Thyroid gland (tissue), 4 donors: ENCODE data around the gene SEMA6B. TPM values are rescaled to one million over a fixed set of nuclear protein-coding genes. Genes with fewer than 3 reads are reported as not detected.
A peak's percentile ranks its signal among the peaks of the same experiment; 100 is the strongest.

Experiments used
- DNase-seq, 2 donors: peaks; one replicate each; pipeline ENCODE4 v3.0.0-alpha.2; 2019
- H3K27ac ChIP-seq, 3 donors: fragments of 200-600 bp; sonication (generic); 1 replicate in 2 of 3; 2 replicates in 1 of 3; pipeline ENCODE4 v1.5.1; 2016 to 2019; ENCODE audit warnings: mild to moderate bottlenecking in 1 of 3, moderate library complexity in 1 of 3
- H3K27me3 ChIP-seq: fragments of 200-600 bp; sonication (generic); one replicate; pipeline ENCODE4 v1.5.1; 2019
- H3K36me3 ChIP-seq, 2 donors: fragments of 200-600 bp; sonication (generic); one replicate each; pipeline ENCODE4 v1.5.1; 2016 to 2019
- H3K4me1 ChIP-seq, 2 donors: fragments of 200-600 bp; sonication (generic); one replicate each; pipeline ENCODE4 v1.5.1; 2017 to 2019
- H3K4me3 ChIP-seq, 3 donors: fragments of 200-600 bp; sonication (generic); replicated peaks in 1 of 3; 1 replicate in 2 of 3; 2 replicates in 1 of 3; pipeline ENCODE4 v1.5.1; 2016; ENCODE audit warnings: mild to moderate bottlenecking in 1 of 3
- H3K9me3 ChIP-seq: fragments of 200-600 bp; sonication (generic); one replicate; pipeline ENCODE4 v1.5.1; 2017
- POLR2A ChIP-seq, 2 donors: fragments of 450-650 bp; IDR thresholded peaks; one replicate each; pipeline ENCODE4 v1.6.1; 2017; ENCODE audit warnings: antibody characterized with exemption in 2 of 2, mild to moderate bottlenecking in 2 of 2, moderate library complexity in 1 of 2
- WGBS, 2 donors: methylation state at CpG; one replicate each; pipeline ENCODE4 v1.1.5; 2017; 5-methylcytosine and 5-hydroxymethylcytosine counted together
- intact Hi-C: fragments of 100-400 bp; cut with DNase I; formaldehyde crosslinking; loops from one replicate; pipeline ENCODE4 v1.15.1; 2023
- total RNA-seq, 4 donors: library from RNA; depleted of rRNA; stranded (reverse); fragments of >200 nt; gene quantifications; one replicate each; pipeline ENCODE4 v1.2.3, GENCODE V29; 2016
- TF ChIP-seq, protein P1 (sequence below), 6 experiments: fragments of 200-600 bp in 3 of 6; fragments of 450-650 bp in 3 of 6; sonication (generic) in 3 of 6; IDR thresholded peaks; one replicate each; pipeline ENCODE4 v1.5.1; 2016 to 2019; ENCODE audit warnings: antibody characterized with exemption in 6 of 6, mild to moderate bottlenecking in 2 of 6, inconsistent platforms in 1 of 6, moderate library complexity in 1 of 6

The SEMA6B gene, protein sequence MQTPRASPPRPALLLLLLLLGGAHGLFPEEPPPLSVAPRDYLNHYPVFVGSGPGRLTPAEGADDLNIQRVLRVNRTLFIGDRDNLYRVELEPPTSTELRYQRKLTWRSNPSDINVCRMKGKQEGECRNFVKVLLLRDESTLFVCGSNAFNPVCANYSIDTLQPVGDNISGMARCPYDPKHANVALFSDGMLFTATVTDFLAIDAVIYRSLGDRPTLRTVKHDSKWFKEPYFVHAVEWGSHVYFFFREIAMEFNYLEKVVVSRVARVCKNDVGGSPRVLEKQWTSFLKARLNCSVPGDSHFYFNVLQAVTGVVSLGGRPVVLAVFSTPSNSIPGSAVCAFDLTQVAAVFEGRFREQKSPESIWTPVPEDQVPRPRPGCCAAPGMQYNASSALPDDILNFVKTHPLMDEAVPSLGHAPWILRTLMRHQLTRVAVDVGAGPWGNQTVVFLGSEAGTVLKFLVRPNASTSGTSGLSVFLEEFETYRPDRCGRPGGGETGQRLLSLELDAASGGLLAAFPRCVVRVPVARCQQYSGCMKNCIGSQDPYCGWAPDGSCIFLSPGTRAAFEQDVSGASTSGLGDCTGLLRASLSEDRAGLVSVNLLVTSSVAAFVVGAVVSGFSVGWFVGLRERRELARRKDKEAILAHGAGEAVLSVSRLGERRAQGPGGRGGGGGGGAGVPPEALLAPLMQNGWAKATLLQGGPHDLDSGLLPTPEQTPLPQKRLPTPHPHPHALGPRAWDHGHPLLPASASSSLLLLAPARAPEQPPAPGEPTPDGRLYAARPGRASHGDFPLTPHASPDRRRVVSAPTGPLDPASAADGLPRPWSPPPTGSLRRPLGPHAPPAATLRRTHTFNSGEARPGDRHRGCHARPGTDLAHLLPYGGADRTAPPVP
- total RNA-seq = 1 to 10 TPM; 1.2 to 9.1 (median 4.2) TPM

DNA sequence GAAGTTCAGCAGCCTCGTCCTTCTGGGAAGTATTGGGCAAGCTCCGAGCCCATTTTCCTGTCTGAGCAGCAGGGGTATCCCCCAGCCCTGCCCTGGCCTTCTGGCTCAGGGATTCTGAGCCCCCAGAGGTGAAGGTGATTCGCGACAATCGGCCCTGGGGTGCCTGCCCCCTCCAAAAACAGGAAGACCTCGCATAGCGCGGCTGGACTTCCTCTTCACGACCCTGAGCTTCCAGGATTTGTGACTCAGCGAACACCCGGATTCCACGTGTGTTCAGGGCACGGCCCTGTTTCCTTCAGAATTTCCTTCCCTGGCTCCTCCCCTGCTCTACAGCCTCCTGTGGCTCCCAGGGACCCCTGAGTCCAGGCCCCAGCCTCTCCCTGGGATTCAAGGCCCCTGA lies at the start of gene SEMA6B:
TSS of gene SEMA6B (minus strand) at position 116 of the 400 bp plus-strand sequence. CDS start 1,227 bp downstream, outside the sequence.
- no peaks in the 10 kb centered on the region for H3K27me3 ChIP-seq
- peak within 1 kb of the TSS in 2 of 3 donors; percentile 55 to 58 for H3K27ac ChIP-seq

DNA sequence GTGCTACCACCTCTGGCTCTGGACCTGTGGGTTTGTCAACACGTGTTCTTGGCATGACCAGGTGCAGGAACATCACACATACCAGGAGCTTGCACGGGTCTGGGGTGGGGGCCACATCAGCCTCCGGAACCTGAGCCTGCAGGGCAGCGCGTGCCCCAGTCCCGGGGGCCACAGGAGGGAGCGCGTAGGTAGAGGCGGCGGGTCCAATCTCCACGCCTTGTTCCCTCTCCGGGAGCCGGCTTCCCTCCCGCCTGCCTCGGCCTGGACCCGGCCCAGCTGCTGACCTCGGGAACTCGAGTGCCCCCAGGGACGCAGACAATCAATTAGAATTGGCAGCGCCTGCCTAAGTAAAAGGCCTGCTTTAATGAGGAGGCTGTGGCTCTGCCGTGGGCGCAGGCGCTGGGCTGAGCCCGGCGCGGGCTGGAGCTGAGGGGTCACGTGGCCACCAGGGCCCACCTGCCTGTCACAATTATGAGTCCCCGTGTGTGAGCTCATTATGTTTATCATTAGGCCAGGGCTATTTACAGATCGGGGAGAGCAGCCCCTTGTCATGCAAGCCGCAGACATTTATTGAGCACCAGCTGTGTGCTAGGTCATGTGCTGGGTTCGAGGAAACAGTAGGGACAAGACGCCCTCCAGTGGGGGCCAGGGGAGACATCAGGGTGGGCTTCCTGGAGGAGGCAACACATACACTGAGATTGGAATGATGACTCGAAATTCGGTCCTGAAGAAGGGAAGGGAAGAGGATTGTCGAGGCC lies 47.6 kb upstream of the SEMA6B start:
- Histone ChIP-seq H3K9me3 (no peaks in the 10 kb centered on the region), H3K27me3 (no peaks in the 10 kb centered on the region), H3K4me3 (no peak overlapping the region), H3K4me1 (peaks cover 3 to 21% of the 10 kb centered on the region in 2 donors), H3K27ac (no peak overlapping the region), H3K36me3 (no peaks in the 10 kb centered on the region)
- TF ChIP-seq POLR2A (IDR thresholded peaks at IDR 0.05) = no peak
- TF ChIP-seq, protein P1, sequence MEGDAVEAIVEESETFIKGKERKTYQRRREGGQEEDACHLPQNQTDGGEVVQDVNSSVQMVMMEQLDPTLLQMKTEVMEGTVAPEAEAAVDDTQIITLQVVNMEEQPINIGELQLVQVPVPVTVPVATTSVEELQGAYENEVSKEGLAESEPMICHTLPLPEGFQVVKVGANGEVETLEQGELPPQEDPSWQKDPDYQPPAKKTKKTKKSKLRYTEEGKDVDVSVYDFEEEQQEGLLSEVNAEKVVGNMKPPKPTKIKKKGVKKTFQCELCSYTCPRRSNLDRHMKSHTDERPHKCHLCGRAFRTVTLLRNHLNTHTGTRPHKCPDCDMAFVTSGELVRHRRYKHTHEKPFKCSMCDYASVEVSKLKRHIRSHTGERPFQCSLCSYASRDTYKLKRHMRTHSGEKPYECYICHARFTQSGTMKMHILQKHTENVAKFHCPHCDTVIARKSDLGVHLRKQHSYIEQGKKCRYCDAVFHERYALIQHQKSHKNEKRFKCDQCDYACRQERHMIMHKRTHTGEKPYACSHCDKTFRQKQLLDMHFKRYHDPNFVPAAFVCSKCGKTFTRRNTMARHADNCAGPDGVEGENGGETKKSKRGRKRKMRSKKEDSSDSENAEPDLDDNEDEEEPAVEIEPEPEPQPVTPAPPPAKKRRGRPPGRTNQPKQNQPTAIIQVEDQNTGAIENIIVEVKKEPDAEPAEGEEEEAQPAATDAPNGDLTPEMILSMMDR (IDR thresholded peaks at IDR 0.05) = no peak
- 16 to 77% methylated on average over 5 to 30 of the region's 35 CpGs for WGBS, 2 donors
- intact Hi-C loops = no loop called here
- DNase-seq = peak; percentile 66 to 73

More for the DNA sequence above, at the start of gene SEMA6B:
- 73 to 83% methylated on average over 13 of the region's 13 CpGs for WGBS, 2 donors
- TF ChIP-seq POLR2A (IDR thresholded peaks at IDR 0.05) = no peak
- TF ChIP-seq, protein P1 (IDR thresholded peaks at IDR 0.05) = no peak
- Histone ChIP-seq H3K4me3 (no peak within 1 kb of the TSS), H3K4me1 (no peaks in the 10 kb centered on the region), H3K9me3 (no peaks in the 10 kb centered on the region), H3K36me3 (no peaks in the 10 kb centered on the region)
- peak; percentile 17 to 18 for DNase-seq
- intact Hi-C loops = loop anchor here (5.0 kb wide), 1 partner anchor 78 kb away; the partner anchor contains the start of gene TNFAIP8L1

DNA sequence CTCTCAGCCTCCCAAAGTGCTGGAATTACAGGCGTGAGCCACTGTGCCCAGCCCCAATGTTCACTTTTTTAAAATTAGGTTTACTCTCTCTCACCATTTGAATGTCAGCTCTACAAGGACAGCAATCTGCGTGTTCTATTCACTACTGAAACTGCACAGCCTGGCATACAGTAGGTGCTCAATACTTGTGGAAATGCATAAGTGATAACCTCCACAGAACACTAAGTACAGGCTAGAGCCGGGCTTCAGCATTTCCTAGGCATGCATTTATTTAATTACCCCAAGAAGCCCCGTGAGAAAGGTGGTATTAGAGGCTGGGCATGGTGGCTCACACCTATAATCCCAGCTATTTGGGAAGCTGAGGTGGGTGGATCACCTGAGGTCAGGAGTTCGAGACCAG lies 46.7 kb upstream of the SEMA6B start:
- no peak overlapping the region for H3K27ac ChIP-seq
- WGBS, 2 donors = 79 to 81% methylated on average over 5 of the region's 5 CpGs
- no peaks in the 10 kb centered on the region for H3K9me3 ChIP-seq
- peaks cover 3 to 21% of the 10 kb centered on the region in 2 donors for H3K4me1 ChIP-seq
- no peak for DNase-seq
- TF ChIP-seq, protein P1 (IDR thresholded peaks at IDR 0.05) = no peak
- no peak for TF ChIP-seq POLR2A (IDR thresholded peaks at IDR 0.05)
- no peaks in the 10 kb centered on the region for H3K36me3 ChIP-seq
- intact Hi-C loops = no loop called here
- no peak overlapping the region for H3K4me3 ChIP-seq
- H3K27me3 ChIP-seq = no peaks in the 10 kb centered on the region

DNA sequence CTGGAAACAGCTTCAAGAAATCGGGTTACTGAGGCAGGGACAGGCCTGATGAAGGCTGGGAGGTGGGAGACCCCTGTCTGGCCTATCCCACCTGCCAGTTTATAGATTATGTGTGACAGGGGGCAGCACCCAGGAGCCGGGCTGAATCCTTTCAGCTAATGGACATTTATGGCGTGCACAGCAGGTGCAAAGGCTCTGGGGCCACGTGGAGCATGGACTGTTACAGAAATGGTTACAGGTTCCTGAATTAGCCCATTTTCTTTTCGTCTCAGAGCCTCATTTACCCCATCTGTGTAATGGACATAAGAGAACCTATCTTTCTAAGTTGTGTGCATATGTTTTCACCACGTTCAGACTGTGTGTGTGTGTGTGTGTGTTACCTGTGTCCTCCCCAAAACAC lies 45.4 kb upstream of the SEMA6B start:
- no peaks in the 10 kb centered on the region for H3K27me3 ChIP-seq
- H3K4me1 ChIP-seq = peaks cover 3 to 15% of the 10 kb centered on the region in 2 donors
- H3K36me3 ChIP-seq = no peaks in the 10 kb centered on the region
- DNase-seq = no peak
- no peak overlapping the region for H3K4me3 ChIP-seq
- intact Hi-C loops = no loop called here
- no peaks in the 10 kb centered on the region for H3K9me3 ChIP-seq
- TF ChIP-seq POLR2A (IDR thresholded peaks at IDR 0.05) = no peak
- TF ChIP-seq, protein P1 (IDR thresholded peaks at IDR 0.05) = no peak
- H3K27ac ChIP-seq = no peak overlapping the region
- 80 to 82% methylated on average over 6 of the region's 6 CpGs for WGBS, 2 donors
